Renal cortex interstitium (tissue), 11 donors: Measurements from ENCODE around the gene CYSTM1. TPM values are rescaled to one million over a fixed set of nuclear protein-coding genes. Genes with fewer than 3 reads are reported as not detected.
A peak's percentile ranks its signal among the peaks of the same experiment; 100 is the strongest.

Experiments used
- DNase-seq, 11 donors: peaks; one replicate each; pipeline ENCODE4 v3.0.0-alpha.2; 2013; ENCODE audit warnings: low read depth in 9 of 11, low spot score in 4 of 11; ENCODE audit errors: extremely low read depth in 1 of 11
- polyA plus RNA-seq, 3 donors: library from polyadenylated mRNA; unstranded; fragments of 120-200 nt; gene quantifications; one replicate each; pipeline ENCODE4 v1.2.1, GENCODE V29; 2013; ENCODE audit not compliant: insufficient read length in 3 of 3

CYSTM1 gene
- polyA plus RNA-seq, 3 donors = 51.3 to 89.7 (median 63.8) TPM

DNA sequence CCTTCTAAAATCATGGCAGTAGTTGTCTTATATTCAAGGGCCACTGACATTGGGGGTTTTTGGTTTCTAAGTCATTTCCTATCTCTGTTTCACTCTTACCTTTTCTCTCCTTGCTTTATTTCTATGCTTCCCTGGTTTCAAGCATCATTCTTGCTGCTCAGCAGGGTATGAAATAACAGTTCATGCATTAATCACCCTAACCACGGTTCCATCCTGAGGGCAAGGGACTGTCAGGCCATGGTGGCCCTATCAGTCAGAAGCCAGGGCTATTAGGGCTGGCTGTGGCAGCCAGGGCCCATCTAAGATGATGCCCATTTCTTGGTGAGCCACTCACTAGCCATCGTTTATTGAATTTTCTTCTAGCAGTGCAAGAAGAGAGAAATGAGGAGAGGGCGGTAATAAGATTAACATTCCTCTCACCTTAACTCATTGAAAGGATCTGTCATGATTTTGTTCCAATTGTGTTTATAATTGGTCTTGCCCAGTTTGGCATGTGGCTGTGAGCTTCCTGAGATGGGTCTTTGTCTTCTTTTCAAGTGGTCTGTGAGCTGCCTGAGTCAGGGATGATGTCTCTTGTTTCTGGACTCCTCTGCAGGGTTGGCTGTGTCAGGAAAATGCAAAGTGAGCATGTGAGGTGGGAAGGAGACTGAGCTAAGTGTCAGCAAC lies 45.2 kb downstream of the CYSTM1 start:
- DNase-seq = no peak

DNA sequence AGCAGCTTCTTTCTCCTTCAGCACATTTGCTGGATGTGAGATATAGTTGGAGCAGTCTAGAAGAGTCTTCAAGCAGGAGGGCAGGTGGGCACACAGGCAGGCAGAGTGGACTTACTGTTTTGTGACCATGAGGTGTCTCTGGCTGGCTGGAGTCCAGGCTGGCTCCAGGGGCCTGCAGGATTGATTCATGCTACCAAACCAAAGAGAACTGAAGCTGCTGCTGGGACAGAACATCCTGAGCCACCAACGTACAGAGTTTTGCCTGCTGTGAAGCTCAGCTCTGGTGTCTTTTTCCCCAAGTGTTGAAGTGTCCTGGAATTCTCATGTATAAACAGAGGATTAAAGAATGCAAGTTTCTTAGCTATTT lies 45.7 kb downstream of the CYSTM1 start:
- DNase-seq = no peak

DNA sequence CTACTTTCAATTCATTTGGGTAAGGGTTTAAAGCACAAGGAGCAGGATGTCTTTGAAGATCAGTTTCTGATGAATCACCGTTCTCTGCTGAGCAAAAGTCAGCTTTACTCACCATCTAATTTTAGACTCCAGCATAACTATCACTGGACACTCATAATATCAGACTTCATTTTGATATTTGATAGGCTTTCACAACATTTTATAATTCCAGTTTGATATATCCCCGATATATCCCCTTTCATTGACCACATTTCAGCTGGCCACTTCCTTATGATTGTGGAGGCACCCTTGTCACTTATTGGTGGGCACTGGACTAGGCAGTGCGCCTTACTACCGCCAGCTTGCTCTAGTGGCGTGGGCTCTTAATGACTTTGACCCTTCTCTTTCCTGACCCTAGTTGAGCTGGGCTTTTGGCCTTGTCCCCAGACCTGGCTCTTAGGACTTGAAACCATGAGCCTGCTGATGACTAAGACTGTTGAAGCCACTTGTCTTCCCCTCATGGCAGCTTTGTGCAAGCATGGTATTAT lies 46.8 kb downstream of the CYSTM1 start:
- DNase-seq = no peak

DNA sequence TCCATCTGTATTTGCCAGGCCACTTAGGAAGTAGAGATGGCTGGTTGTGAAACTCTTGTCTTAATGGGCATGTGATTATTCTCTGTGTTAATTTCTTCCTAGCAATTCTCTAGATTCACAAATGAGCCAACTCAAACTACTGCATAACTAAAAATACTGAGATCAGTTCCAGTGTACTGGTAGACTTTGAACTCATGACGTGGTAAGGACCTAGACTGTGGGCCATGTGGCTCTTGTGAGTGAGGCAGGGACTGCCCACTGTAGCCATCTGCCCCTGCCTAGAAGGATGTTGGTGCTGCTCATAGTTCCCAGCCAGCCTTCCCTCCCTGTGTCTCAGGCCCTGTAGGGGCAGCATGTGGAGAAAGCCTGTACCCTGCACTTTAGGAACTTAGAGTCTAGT lies 47.4 kb downstream of the CYSTM1 start:
- no peak for DNase-seq

DNA sequence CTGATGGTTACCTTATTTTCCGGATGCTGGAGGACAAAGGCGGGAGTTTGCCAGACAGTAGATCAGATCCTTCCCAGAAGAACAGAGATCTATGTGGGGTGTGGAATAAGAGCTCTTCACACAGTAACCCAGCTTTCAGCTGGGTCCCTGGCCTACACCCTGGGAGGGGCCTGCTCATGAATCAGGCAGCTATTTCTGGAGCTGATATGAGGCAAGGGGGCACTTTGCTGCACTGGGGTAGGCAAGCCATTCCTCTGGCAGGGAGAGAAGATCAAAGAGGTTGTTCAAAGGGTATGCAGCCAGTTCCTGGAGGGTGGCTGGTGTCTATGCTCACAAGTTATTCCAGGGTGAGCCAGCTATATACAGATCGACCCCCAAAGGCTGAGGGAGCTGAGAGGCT lies 48.6 kb downstream of the CYSTM1 start:
- no peak for DNase-seq

DNA sequence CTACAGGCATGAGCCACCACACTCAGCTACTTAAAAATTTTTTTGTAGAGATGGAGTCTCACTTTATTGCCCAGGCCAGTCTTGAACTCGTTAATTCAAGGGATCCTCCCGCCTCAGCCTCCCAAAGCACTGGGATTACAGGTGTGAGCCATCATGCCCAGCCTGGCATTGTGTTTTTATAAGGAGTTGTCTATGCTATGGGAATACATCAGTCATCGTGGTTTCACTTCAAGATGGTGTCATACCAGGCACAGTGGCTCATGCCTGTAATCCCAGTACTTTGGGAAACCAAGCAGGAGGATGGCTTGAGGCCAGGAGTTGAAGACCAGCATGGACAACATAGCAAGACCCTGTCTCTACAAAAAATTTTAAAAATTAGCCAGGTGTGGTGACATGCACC lies 49.7 kb downstream of the CYSTM1 start:
- DNase-seq = no peak

DNA sequence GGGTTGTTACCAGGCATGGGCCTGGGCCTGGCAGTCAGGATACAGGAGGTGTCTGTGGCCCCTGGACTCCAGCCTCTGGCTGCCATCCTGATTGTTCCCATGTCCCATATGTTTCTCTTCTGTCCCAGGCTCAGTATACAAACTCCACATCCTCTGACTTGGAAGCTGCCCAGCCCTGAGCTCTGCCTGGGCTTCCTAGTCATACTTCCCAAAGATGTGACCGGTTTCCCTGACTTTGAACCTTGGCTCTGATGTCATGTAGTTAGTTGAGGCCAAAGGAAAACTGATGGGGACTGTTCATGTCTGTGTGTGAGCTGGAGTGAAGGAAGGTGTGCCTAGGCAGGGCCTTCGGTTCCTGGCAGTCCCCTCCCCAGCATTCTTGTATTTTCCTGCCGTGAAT lies 50.4 kb downstream of the CYSTM1 start:
- DNase-seq = no peak

DNA sequence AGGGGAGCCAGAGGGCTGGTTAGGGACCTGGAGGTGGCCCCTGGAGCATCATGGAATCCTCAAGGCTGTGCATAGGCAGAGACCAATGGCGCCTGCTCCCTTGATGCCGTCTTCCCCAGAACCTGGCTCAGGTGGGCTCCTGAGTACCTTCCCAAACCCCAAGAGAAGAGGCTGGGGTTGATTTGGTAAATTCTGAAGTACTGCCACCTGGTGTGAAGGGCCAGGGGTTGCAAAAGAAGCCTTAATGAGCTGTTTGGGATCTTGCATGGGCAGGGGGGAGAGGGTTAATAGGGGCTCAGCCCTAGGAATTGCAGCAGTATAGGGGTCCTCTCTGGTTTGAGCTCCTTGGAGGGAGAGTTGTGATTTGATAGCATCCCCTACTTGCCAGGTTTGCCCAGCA lies 52.1 kb downstream of the CYSTM1 start:
- no peak for DNase-seq

DNA sequence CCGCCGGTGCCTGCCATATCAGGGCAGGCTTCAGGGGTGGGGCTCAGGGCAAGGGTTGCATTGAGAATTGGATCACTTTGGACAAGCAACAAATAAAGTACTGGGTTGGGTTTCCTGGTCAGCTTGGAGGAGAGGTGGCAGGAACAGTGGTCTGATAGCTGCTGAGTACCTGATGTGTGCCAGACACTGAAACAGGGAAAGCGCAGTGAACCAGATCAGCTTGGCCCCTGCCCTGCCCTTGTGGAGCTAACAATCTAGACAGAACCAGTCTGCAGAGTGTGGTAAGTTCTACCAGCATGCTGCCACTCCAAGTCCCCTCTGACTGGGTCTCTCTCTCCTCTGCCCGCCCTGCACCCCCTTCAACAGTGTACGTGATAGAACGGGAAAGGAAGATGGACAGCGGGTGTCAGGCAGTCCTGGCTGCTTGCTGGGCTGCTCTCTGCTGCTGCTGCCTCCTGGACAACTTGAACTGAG lies 53.4 kb downstream of the CYSTM1 start:
- no peak for DNase-seq

DNA sequence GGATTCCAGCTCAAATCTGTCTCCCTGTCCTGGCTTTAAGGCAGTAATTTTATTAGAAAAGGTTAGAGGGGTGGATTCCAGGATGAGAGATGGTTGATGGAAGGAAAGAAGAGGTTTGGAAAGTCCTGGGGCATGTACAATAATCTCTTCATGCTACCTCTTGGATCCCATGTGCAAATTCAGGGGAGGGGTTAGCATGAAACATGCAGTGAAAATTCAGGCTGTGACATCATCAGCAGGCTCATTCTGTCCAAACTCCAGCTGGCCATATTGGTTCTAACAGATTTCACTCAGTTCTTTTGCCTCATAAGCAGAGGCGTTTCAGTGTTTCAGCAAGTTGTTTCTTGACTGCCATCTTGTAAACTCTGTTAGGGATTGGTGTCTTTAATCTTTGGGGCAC lies 55.4 kb downstream of the CYSTM1 start:
- DNase-seq = no peak

DNA sequence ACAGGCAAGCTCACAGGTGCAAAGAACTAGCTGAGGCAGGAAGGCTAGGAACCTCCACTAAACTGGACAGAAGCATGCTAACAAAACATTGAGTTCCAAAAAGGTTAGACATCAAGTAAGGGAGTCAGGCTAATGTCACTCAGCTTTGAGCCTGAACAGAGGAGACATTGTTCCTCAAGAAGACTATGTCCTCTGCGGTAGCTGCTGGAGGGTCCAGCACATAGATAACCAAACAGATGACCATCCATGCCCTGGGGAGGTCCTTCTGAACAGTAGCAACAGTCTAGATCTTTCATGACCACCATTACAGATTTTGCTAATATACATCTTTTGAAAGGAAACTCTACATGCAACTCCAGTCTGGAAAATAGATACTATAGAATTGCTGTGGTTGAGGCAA lies 57.7 kb downstream of the CYSTM1 start:
- no peak for DNase-seq

DNA sequence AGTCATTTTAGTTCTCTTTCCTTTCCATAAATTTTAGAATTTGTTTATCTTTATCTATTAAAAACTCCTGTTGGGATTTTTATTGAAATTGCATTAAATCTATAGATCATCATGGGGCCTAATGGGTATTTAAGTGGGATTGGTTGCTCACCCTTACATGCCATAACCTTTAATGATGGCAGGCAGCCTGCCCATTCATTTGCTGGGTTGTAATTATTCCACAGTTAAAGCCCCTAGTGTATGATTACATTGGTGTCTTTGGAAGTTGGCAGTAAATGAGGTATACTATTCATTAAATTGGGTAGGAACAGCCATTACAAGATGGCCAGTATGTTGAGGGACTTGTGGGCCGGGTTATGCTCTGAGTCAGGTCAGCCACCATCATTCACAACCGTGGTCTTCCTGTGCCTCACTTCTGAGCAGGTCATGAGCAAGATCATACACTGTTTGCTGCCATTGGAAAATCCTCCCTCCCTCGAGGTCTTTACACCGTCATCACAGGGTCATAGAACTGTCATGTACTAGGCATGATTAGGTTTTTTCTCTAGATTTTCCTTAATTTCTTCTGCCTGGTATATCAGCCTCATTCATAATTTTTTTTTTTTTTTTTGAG lies 59.5 kb downstream of the CYSTM1 start:
- no peak for DNase-seq

DNA sequence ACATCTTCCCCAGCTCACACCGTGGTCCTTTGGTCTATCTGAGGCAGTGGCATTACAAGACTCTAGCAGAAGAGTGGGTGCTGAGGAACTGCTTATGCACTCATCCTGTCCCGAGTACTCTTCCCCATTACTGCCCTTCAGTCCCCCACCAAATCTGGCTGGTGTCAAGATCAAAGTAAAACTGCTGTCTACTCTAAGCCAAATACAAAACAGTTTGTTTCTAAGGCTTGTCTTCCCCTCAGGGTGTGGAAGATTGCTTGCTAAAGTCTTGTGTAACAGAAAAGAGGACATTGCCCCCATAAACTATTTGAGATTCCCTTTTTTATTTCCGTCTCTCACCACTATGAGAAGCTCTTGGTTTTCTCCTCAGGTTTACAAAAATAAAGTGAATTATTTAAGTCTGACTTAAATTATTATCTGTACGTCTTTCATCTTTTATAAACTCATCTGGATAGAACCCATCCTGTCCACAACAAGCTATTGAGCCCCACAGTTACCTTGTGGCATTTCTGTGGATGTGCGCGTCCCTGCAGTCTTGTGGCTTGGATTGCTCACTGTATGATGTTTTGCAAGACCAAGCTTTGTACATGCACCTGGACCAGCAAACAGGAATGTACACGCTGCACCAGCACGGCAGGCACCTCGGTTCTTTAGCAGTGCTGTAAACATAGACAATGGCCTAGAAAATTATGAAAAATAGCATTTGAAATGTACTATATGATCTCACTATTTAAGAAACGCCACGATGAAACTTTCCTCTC lies 61.0 kb downstream of the CYSTM1 start:
- no peak for DNase-seq

DNA sequence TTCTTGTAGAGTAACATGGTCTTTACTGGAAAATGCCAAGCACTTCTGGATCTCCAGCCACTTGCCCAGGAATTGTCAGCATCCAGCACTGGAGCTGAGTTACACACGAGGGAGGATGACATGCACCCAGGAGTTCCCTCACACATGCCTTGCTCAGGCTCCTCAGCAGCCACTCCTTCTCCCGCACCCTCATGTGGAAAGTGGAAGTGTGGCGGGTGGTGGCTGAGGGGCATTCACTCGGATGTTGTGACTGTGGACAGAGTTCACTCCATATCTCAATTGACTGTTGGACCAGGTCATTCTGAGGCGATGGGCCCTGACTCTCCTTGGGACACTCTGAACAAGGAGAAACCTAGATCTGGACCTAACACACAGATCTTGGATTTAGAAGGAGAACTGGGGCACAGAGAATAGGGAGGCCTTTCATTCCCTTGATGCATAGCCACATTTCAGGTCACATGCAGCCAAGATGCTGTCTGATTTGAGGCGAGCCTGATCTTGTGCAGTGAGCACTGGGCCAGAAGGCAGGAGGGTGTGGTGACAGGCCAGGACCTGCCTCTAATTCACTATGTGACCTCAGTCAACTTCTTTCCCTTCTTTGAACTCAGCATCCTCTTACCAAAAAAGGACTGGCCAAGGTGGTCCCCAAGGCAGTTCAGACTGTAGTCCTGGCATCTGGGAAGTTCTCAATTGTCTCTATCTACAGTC lies 62.1 kb downstream of the CYSTM1 start:
- no peak for DNase-seq

DNA sequence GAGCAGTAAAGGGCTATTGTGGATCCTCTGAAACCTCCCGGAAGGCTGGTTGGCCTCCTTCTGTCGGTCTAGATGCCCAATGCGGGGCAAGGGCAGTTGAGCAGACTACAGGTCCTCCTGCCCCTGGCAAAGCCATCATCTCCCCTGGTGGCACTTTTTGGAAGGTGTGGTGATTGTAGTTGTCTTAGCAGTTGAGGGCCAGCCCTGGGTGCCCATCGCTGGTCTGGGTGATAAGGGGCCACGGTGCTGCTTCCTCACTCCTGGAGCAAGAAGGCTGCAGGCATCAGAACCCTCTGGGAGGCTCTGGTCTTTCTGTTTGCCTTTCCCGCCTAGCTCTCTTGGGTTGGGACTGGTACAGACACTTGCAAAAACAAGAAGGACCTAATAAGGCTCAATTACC lies 63.8 kb downstream of the CYSTM1 start:
- DNase-seq = no peak

DNA sequence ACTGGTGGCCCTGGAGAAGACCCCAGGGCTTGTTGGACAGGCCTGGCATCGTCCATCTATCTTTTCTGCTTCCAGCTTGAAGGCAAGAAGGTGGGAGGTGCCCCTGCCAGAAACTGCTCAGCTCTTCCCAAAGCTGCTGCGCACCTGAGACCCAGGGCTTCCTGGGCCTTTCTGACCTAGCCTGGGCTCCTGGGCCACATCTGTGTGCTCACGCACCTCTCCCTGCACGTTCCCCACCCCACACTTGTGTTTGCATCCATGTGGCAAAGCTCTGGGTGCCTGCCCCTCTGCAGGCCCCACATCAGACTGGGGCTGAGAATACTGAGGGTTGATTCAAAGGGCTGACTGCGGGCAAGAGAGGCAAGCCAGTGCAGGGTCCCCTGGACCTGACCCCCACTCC lies 64.5 kb downstream of the CYSTM1 start:
- DNase-seq = no peak

DNA sequence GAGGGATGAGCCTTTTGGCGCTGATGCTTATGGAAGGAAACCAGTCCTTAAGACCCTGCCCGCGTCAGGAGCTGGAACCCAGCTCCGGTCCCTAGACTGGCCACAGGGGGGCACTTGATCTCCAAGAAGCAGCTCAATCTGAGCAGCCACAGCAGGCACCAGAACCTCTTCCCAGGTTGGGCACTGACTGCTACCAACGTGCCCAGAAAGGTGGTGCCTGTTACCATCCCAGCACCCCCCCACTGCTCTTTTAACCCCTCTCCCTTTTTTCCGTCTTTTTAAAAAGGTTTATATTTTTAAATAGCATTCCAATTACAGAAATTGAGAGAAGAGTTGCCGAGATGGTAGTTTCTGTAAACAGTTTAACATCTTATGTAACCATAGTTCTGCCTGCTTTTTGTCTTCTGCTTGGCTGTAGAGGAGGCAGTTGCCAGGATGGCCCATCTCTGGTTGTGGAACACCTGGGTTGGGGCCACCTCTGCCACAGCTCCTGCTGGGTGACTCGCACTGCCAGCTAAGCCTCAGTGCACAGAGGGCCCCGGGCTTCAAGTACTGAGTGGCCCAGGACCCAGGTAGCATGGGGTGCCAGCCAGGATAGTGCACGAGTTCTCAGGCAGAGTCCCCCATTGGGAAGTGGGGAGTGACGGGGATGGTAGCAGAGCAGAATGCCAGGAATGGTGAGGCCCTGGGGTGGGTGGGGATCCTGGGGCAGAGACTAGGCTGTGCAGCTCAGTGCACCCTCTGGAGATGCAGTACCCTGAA lies 65.1 kb downstream of the CYSTM1 start:
- peak in 4 of 11 donors; percentile 38 to 54 (median 43) for DNase-seq

DNA sequence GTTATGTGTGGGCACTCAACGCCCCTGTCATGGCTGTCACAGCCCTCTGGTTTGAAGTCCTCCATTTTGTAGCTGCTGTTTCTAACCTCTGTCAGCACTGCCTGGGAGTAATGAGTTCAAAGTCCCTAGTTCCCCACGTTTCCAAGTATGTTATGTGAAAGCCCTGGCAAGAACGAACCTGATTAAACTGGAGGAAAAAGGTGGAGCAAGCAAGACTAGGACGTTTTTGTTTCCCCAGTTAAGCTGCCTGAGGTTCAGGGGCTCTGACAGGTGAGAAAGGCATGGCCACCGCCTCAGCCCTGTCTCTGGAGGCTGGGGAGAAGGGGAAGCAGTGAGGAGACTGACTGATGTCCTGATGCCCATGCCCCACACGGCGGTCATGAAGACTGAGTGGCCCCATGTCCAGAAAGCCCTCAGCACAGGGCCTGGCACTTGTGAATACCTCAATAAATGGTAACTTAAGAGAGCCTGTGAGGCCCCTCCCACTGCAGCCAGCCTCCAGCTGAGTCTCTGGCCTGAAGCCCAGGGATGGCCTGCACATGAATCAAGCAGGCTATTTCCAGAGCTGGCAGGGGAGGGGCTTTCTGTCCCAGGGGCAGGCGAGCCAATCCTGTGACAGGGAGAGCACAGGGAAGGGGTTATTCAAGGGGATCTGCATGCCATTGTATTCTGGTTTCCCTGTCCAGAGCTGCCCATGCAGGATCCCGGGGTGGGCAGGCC lies 66.2 kb downstream of the CYSTM1 start:
- DNase-seq = peak in 8 of 11 donors; percentile 52 to 83 (median 62)
